Measurements from ENCODE around the gene RMDN2.
"Not testable (repeated sequence)": the region's sequence is repeated elsewhere in the genome, so short reads cannot be mapped to it uniquely, and the experiment has no call there.

RMDN2 gene

DNA sequence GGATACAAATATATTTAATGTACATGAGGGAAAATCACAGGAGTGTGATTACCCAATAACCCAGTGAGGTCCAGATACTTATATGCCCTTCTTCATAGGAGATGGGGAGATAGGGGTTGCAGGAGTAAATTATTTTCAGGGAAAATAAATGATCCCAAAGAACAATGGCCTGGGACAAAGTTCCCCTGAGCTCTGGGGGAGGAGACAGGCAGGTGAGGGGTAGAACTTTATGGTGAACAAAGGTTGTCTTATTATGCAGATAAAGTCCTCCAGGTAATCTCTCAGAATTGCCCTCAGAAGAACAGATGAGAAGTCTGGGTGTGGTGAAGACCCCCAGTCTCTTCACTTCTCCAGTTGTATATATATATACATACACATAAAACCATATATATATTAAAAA lies 22.1 kb upstream of the RMDN2 start:
- no peak for DNase-seq

DNA sequence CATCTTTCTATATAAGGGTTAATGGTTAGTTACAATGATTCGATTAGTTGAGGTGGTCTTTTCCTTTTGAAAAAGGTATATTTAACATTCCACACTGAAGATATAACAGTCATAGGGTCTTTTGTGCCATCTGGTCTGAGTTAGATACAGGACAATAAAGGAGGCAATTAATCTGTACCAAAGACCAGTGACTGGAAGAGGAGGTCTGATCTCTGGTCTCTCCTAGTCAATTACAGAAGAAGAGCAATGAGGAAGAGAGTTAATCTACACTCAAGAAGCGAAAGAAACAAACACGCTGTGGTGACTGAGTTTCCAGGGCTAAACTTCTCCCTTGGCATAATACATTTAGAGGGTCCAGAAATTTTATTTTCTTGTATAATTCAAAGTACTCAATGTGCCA lies 20.7 kb upstream of the RMDN2 start:
- DNase-seq, result no peak

DNA sequence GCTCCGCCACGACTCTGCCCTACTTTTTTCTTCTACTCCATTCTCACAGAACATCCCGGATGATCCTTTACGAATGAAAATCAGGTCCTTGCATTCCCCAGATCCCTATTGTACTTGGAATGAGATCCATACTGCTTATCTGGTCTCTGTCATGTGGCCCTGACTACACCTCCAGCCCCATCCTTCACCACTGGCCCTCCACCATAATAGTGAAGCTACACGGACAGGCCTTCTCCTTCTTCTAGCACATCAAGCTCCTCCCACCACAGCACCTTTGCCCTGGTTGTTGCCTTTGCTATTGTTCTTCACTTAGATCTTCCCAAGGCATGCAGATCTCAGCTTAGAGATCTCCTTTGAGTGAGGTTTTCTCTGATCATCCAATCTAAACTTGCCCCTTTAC lies 20.1 kb upstream of the RMDN2 start:
- no peak for DNase-seq

DNA sequence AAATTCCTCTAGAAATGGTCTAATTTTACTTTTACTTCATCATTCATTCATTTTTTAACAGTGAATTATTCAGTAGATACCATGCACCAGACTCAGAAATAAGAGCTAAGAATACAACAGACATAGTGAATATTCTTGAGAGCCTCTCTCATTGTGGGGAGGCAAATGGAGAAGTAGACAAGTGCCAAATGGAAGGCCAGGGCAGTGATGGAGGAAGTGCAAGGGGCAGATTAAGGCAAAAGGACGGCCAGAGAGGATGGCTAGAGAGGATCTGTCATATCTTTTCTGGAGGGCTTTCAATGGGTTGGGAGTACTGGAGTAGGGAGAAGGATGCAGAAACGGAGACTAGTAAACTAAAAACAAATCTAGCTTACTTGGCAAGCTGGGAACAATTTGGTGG lies 19.0 kb upstream of the RMDN2 start:
- DNase-seq, result no peak

DNA sequence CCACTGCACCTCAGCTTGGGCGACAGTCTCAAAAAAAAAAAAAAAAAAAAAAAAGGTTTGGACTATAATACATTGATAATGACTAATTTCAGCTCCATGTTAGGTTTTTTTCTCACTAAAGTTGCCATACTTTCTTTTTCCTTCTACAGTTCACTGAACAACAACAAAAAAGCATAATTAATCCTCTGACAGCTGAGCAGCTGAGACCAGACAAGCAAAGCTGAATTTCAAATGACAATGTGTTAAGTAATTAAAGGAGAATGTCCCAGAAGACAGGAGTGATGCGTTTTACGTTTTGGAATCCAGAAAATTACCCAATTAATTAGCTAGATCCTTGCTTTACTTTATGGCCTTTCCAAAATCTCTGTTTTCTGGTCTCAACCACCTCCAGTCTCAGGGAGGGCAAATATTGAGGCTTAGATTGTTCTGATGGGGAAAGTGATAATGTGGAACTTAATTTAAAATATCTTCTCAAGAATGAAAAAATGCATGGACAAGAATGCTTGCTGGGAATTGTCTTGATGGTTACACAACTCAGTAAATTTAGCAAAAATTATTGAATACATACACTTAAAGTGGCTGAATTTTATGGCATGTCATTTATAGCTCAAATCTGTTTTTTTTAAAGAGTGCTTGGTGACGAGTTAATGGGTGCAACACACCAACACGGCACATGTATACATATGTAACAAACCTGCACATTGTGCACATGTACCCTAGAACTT lies 17.4 kb upstream of the RMDN2 start:
- DNase-seq, result no peak

DNA sequence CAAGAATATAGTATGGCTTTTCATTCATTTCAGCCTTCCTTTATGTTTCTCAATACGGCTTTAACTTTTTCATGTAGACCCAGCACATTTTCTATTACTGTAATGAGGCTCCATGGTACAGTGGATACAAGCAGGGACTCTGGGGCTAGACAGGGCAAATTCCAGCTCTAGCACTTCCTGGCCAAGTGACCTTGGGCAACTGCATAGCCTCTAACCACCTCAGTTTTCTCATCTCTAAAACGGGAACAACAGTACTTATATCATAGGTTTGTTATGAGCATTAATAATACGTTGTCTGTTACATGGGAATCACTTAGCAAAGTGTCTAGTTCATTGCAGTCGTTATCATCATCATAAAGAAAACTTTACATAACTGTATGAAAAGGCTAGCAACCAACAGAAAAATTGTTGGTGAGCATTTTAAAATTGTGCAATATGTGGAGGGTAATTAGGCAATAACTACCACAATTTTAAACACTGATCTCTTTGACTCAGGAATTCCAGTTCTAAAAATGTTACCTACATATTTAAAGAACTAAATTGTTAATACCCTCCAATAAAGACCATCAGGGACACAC lies 13.7 kb upstream of the RMDN2 start:
- DNase-seq, result no peak

DNA sequence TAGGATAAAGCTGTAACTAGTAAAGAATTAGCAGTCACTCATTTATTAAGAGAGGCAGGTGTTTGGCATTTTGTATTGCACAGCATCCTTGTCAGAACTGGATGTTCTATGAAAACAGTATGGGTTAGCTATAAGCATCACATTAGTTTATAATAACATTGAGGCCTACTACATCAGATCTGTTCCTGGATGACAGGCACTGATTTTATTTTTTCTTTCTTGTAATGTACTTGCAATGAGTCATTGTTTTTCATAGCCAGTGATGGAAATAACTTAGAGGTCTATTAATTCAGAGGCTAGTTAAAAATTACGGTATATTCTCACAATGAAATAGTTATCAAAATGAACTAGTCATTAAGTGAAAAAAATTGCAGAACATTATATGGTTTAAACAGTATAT lies 13.0 kb upstream of the RMDN2 start:
- DNase-seq, result no peak

DNA sequence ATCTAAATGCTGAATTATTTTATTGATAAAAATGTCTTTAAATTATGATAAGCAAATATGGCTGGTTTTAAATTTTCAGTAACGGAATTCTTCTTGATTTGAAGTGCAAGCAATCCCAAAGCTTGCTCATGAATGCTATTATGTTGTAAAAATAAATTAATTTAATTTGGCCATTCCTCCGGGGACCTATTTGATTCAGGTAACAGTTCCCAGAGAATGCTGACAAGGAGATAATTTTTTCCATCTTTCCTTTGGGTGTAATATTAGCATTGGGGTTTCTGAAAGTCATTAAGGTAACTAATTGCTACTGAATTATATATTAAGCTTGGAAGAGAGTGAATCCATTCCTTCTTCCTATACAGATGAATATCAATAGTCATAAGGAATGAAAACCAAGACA lies 12.5 kb upstream of the RMDN2 start:
- DNase-seq, result no peak

DNA sequence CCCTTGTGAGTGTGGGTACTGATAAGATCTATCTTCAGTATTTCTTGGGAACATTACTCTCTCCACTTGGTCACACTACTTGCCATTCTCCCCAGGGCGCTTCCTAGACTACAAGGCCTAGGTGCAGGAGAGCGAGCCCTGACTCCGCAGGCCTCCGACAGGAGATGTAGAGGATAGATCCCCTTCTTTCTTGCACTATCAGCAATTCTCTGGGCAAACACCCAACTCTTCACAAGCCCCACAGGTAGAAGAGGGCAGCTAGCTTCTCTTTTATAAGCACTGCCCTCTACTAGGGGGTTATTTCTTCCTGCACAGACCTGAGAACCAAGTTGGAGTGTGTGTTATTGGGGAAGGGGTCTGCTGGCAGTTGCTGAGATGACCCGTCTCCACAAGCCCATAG lies 10.7 kb upstream of the RMDN2 start:
- DNase-seq, result no peak

DNA sequence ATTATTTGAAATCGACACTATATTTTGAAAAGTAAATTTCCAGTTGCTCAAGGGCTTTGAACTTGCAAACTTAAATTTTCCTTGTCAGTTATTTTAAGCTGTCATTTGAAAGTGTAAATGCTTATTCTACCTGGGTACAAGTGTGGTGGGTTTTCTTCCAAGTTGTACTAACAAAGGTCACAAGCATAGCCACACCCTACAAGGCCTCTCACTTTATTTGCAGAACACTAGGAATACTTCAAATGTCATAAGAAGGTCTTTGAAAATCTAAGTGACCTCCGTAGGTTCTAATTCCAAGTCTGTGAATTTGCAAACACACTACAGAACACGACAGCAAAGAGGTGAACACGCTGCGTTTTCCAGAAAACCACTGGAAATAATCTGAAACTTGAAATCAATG lies 9.3 kb upstream of the RMDN2 start:
- DNase-seq, result no peak

DNA sequence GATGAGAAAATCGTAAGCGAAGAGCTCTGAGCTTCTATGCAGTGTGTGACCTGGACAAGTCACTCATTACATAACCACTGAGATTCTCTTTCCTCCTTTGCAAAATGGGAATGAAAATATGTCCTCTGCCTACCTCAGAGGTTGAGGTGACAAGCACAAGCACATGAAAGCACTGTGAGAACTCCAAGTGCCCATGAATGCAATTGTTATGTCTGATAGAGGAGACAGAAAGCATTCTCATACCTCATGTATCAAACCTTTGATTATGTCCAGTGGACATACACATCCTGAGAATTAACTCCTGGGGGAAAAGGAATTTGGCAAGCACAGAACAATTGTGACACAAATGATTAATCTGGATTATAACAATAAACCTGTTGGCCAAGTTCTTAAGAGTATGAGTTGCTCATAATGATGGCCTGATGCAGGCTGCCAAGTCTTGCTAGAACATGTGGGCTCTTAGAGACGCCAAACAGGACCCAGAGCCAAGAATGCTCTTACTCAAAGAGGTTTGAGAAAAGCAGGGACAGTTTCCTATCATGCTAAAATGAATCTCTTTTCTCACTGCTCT lies 8.5 kb upstream of the RMDN2 start:
- peak in 1 of 2 donors; percentile 15 for DNase-seq

DNA sequence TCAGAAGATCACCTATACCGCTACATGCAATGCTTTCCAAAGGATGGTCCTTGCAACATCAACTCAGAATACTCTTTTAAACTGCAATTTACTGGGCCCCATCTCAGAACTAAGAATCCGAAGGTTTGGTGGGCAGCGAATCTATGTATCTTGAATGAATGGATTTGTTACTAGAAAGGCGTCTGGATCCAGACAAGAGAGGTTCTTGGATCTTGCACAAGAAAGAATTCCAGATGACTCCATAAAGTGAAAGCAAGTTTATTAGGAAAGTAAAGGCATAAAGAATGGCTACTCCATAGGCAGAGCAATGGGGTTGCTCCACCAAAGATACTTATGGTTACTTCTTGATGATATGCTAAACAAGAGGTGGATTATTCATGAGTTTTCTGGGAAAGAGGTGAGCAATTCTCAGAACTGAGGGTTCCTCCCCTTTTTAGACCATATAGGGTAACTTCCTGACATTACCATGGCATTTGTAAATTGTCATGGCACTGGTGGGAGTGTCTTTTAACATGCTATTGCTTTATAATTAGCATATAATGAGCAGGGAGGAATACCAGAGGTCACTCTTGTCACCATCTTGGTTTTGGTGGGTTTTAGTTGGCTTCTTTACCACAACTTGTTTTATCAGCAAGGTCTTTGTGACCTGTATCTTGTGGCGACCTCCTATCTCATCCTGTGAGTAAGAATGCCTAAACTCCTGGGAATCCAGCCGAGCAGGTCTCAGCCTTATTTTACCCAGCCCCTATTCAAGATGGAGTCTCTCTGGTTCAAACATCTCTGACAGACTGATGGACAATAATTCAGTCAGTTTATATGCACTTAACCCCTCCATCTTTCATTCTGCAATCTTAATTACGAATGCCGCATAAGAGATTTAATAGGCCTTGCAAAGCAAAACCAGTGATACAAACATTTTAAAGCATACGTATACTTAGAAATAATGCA lies 7.5 kb upstream of the RMDN2 start:
- DNase-seq, result no peak

DNA sequence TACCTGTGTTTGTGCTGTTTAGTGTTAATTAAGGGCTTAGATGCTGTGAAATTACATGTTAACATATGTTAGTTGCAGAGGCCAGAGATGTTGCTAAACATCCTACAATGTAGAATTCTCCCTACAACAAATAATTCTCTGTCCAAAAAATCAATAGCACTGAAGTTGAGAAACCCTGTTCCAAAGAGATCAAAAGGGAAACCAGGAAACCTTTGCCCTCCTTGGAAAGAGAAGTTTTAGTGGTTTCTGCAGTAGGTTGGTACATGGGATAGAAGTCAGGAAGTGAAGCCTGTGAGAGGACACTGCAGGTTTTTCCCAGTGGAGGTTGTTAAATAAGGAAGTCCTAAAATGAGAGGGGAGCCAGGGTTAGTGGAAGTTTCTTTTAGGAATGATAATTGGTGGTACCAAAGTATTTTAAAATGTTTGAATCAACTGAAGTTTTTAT lies 6.3 kb upstream of the RMDN2 start:
- DNase-seq, result no peak

DNA sequence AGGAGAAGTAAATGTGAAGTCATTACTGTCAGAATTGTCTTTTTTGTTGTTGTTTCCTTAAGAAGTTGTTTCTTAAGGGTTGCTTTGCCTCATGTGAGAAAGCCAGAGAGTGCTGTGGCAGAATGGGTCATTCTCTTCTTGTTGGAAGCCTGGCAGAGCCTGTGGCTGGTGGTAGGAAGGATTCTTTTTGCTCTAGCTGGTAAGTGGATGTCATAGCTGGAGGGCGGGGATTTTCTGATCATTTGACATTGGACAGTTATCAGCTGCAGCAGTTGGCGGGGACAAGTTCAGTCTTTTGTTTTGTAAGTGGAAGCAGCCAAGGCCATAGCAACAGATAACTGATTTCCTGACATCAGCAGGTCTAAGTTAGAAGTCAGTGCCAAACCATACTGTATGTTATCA lies 5.5 kb upstream of the RMDN2 start:
- DNase-seq, result no peak

DNA sequence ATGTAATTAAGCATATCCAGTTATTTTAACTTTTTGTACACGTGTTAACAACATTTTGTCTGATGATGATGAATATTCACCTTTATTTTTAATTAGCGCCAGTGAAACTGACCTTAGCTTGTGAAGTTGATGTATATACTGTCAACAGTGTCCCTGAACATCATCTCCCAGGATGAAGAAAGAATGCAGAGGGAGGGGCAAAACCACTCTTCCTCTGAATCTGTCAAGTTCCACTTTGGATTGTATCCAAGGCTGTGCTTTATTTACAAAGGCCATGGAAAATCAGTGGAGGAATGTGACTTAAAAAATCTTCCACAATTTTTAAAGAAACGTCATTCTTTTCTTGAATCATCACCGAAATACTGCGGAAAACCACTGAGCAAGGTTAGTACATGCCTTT lies 4.5 kb upstream of the RMDN2 start:
- no peak for DNase-seq

DNA sequence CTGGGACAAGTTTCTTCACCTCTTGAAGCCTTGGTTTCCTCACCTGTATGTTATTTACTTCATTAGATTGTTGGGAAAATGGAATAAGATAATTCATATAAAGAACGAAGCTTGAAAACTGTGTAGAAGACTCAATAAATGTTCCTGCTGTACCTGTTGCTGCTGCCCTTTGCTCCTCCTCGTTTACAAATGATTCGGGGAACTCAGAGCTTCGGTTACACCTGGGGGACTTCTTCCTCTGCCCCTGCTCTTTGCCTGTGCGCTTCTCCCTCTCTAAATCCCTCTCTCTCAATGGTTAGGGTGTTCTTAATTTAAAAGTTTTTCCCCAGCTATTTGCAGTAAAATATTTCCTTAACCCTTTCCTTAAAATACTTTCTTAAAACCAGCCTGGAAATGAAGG lies 3.3 kb upstream of the RMDN2 start:
- DNase-seq, result no peak

DNA sequence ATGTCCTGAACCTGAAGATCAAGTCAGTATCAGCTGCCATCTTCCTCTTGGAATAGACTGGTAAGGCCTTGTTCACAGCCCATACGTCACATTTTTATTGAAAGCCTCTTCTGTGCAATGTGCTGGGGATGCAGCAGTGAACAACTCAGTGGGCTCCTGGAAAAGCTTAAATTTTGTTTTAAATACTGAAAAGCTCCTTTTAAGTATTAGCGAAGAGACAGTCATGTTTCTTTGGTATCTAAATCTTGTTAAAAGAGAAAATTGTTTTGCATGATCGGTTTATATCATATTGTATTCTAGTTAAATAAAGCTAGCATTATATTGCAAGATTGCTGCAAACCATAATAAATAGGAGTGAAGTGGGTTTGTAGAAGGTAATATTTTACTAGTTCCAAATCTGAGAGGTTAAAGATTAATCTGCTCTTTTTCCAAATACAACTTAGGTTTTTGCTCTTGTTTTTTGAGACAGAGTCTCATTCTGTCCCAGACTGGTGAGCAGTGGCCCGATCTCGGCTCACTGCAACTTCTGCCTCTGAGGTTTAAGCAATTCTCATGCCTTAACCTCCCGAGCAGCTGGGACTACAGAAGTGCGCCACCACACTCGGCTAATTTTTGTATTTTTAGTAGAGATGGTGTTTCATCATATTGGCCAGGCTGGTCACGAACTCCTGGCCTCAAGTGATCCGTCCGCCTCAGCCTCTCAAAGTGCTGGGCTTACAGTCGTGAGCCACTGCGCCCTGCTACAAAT lies 1.6 kb upstream of the RMDN2 start:
- no peak for DNase-seq

DNA sequence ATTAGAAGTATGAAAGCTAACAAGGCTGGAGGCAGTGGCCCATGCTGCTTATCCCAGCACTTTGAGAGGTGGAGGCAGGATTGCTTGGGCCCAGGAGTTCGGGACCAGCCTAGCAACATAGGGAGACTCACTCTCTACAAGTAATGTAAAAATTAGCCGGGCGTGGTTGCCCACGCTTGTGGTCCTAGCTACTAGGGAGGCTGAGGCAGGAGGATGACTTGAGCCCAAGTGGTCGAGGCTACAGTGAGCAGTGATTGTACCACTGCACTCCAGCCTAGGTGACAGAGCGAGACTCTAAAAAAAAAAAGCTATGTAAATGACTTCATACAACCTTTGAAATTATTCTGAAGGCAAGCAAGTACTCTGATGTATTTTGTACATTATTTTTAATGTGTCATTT lies 1.5 kb downstream of the RMDN2 start:
- DNase-seq, result no peak

DNA sequence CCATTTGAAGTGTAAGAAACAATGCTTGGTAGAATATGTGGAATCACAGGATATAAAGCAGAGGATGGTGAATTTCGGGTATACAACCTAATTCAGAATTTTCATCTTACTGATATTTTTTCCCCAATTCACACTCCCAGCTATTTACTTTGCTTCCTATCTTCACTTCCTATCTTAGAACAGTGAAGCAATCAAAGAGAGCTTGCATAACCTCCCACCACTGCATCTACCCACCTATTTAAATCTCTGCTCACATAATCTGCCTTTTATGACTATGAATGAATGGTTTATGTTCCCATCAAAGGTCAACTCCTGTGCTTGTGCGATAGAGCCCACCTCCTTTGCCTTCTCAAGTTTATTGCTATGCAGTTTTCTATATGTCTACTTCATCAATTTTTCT lies 3.3 kb downstream of the RMDN2 start:
- no peak for DNase-seq

DNA sequence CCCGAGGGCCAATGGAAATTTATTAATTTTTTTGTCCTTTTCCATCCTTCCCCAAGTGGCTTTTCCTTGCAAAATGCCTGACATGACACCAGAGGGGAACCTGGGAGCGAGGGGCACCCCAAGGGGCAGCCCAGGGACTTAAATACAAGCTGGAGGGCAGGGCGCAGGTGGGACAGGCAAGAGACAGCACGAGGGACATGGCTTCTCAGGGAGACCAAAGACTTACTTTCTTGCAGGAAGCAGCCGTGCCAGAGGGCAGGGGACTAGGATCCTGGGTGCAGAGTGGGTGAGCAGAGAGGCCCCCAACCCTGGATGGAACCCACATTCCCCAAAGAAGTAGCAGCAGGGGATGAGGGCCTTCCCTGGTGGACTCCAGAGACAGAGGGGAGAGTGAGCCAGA lies 5.3 kb downstream of the RMDN2 start:
- not testable (repeated sequence) for DNase-seq

DNA sequence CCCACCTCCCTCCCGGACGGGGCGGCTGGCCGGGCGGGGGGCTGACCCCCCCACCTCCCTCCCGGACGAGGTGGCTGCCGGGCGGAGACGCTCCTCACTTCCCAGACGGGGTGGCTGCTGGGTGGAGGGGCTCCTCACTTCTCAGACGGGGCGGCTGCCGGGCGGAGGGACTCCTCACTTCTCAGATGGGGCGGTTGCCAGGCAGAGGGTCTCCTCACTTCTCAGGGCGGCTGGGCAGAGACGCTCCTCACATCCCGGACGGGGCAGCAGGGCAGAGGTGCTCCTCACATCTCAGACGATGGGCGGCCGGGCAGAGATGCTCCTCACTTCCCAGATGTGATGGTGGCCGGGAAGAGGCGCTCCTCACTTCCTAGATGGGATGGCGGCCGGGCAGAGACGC lies 7.8 kb downstream of the RMDN2 start:
- DNase-seq, result not testable (repeated sequence)

DNA sequence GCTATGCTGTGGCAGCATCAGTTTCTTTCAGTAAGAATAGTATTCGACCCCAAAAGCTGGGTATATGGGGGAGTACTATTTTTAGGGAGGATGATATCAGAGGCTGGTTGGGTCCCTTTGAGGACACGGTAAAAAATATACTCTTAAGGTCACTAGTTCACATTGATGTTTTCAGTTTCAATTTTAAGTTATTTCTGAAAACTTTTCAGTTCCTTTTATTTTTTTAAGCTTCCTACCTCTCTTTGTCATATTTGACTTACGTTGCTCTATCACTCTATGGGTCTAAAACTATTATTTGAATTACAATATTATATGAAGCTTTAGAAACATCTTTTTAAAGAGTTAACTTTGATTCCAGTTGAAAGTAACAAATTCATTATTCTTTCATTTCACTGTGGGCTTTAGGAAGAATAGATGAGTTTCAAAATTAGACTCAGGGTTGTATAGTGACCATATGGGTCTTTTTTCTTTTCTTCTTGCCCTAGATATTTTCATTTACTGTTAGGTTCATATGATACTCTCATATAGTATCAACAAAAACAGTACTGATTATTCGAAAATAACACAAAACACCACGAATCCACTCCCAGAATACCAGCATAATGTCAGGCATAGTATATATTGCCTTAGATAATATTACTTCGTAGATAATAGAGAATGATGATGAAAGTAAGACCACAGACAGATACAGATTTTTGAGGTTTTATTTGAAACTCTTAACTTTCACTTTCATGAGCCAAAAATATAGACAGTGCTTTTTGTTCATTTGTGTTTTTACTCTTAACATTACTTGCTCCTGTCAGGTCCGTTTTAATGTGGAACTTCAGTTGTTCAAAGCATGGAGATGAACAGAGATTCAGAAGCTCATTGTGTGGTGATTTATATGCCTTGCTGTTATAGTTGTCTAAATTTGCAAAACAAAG lies 9.8 kb downstream of the RMDN2 start:
- no peak for DNase-seq

All from hippocampal formation (tissue), 2 donors.